Left lung (tissue), 14 donors: ENCODE measurements around the gene IDUA. TPM values are rescaled to one million over a fixed set of nuclear protein-coding genes. Genes with fewer than 3 reads are reported as not detected.
A peak's percentile ranks its signal among the peaks of the same experiment; 100 is the strongest.
"Not testable (repeated sequence)": the region's sequence is repeated elsewhere in the genome, so short reads cannot be mapped to it uniquely, and the experiment has no call there.

Experiments used
- ATAC-seq: fragments of 200-7000 bp; cut with Tn5 transposase; one replicate; pipeline ENCODE4 v1.9.1; 2020; ENCODE audit warnings: moderate library complexity
- DNase-seq, 4 donors: peaks; one replicate each; pipeline ENCODE4 v3.0.0-alpha.2; 2013 to 2020
- H3K27ac ChIP-seq, 2 donors: fragments of 200-600 bp; sonication (generic) in 1 of 2; one replicate each; pipeline versions ENCODE4 v1.5.0 to v1.8.0; 2020 to 2021
- H3K27me3 ChIP-seq, 2 donors: fragments of 200-600 bp; sonication (generic) in 1 of 2; one replicate each; pipeline versions ENCODE4 v1.5.0 to v1.8.0; 2020 to 2021
- H3K36me3 ChIP-seq, 2 donors: fragments of 200-600 bp; sonication (generic) in 1 of 2; one replicate each; pipeline versions ENCODE4 v1.5.0 to v1.8.0; 2020 to 2021
- H3K4me1 ChIP-seq, 2 donors: fragments of 200-600 bp; one replicate each; pipeline ENCODE4 v1.8.0; 2021
- H3K4me3 ChIP-seq, 2 donors: fragments of 200-600 bp; sonication (generic) in 1 of 2; one replicate each; pipeline versions ENCODE4 v1.5.0 to v1.8.0; 2020 to 2021; ENCODE audit warnings: mild to moderate bottlenecking in 1 of 2
- H3K9me3 ChIP-seq, 2 donors: fragments of 200-600 bp; sonication (generic) in 1 of 2; one replicate each; pipeline versions ENCODE4 v1.5.0 to v1.8.0; 2020 to 2021
- intact Hi-C, 2 donors: fragments of 100-400 bp; cut with DNase I; formaldehyde crosslinking; loops; one replicate each; pipeline versions ENCODE4 v1.11.2 to v1.14.2; 2022
- long read RNA-seq, 12 donors: library from polyadenylated mRNA in 2 of 12; unstranded in 2 of 12; transcript quantifications; one replicate each; pipeline ENCODE4 v2.0.0 and lab custom pipeline, GENCODE V29; 2019 to 2026
- polyA plus RNA-seq, 6 donors: library from polyadenylated mRNA; unstranded; fragments of 120-200 nt; gene quantifications; one replicate each; pipeline ENCODE4 v1.2.1, GENCODE V29; 2013; ENCODE audit not compliant: insufficient read length in 6 of 6
- total RNA-seq, 2 donors: library from RNA; stranded (reverse); fragmentation: NEBNext Ultra II Directional; extraction: Animal tissue kit (Norgen Biotek cat#: 25700); gene quantifications; one replicate each; pipeline ENCODE4 v1.2.1, GENCODE V29; 2021
- TF ChIP-seq, protein P1 (sequence below), 2 donors: fragments of 200-600 bp; sonication (generic) in 1 of 2; IDR thresholded peaks; one replicate each; pipeline versions ENCODE4 v1.5.0 to v1.8.0; 2021; ENCODE audit warnings: antibody characterized with exemption in 2 of 2
- donor health status: DM: no; HTN: yes; CAD: no.
- donor health status: DM: no; HTN: no; CAD: no.

The IDUA gene
- total RNA-seq: 10 to 100 TPM; 33.6 to 46.8 TPM
- polyA plus RNA-seq: 10 to 100 TPM; 10.1 to 26.4 (median 18.4) TPM
- long read RNA-seq, donor 1: 0 reads
- long read RNA-seq, donor 2, partial matches to known transcripts: 0 of 2 reads
- long read RNA-seq, donor 2, other reads (novel, unspliced or antisense): 0 of 2 reads
- long read RNA-seq, donor 3, partial matches to known transcripts: 0 of 2 reads
- long read RNA-seq, donor 3, other reads (novel, unspliced or antisense): 0 of 2 reads
- long read RNA-seq, donor 4, partial matches to known transcripts: 4 of 10 reads
- long read RNA-seq, donor 4, other reads (novel, unspliced or antisense): 2 of 10 reads
- long read RNA-seq, donor 5, partial matches to known transcripts: 0 of 3 reads
- long read RNA-seq, donor 5, other reads (novel, unspliced or antisense): 0 of 3 reads
- long read RNA-seq, donor 6: 0 reads
- long read RNA-seq, donor 7: 0 reads
- long read RNA-seq, donor 8, partial matches to known transcripts: 0 of 2 reads
- long read RNA-seq, donor 8, other reads (novel, unspliced or antisense): 0 of 2 reads
- long read RNA-seq, donor 9: 0 reads
- long read RNA-seq, donor 10, transcript IDUA-201 (14 exons, 2,163 nt): major isoform, 8 of 9 reads
- long read RNA-seq, donor 10, partial matches to known transcripts: 1 of 9 reads
- long read RNA-seq, donor 10, other reads (novel, unspliced or antisense): 0 of 9 reads
- long read RNA-seq, donor 11: 0 reads
- long read RNA-seq, donor 12: 0 reads

DNA sequence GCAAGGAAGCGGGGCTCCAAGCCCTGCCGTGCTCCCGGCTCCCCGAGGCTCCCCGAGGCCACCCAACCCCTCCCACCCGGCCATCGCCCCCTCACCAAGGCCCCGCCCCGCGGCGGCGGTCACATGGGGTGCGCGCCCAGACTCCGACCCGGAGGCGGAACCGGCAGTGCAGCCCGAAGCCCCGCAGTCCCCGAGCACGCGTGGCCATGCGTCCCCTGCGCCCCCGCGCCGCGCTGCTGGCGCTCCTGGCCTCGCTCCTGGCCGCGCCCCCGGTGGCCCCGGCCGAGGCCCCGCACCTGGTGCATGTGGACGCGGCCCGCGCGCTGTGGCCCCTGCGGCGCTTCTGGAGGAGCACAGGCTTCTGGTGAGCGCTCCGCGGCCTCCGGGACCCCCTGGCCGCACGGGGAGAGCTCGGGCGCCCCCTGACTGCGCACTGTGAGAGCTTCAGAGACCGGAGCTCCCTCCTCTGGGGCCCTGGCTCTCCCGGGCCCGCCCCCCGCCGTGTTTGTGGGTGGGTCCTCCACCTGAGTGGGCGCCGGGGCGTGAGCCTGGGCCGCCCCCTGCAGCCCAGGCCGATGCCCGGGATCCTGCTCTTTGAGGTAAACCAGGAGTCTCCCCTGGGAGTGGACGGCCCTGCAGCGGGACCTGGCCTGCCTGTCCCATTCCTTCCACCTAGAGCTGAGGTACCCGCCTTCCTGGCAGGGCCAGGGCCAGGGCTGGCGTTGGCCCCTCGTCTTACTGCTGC lies at the start of gene IDUA:
TSS of gene IDUA (plus strand) at position 166 of the 745 bp plus-strand sequence. CDS start at position 207, 41 bp downstream.
- intact Hi-C loops: no loop called here

DNA sequence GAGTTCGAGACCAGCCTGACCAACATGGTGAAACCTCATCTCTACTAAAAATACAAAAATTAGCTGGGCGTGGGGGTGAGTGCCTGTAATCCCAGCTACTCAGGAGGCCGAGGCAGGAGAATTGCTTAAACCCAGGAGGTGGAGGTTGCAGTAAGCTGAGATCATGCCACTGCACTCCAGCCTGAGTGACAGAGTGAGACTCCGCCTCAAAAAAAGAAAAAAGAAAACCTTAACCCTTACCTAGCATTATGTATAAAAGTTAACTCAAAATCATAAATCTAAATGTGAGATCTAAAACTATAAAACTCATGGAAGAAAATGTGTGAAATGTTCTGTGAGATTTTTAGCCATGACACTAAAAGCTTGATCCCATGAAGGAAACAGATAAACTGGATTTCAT lies 47.3 kb upstream of the IDUA start:
- H3K36me3 ChIP-seq, H3K9me3 ChIP-seq, H3K27me3 ChIP-seq, H3K4me3 ChIP-seq, DNase-seq, intact Hi-C loops, ATAC-seq, H3K27ac ChIP-seq, H3K4me1 ChIP-seq: not testable (repeated sequence)

More for the DNA sequence above, at the start of gene IDUA:
- Histone ChIP-seq H3K27me3 (no peaks in the 10 kb centered on the region), H3K4me3 (peak within 1 kb of the TSS; percentile 64 to 76), H3K27ac (peak within 1 kb of the TSS; percentile 4 to 77), H3K4me1 (peaks cover 12 to 38% of the 10 kb centered on the region in 2 donors), H3K9me3 (no peaks in the 10 kb centered on the region), H3K36me3 (peaks cover 0 to 30% of the 10 kb centered on the region in 2 donors)
- DNase-seq (peak; percentile 77 to 97 (median 88)), ATAC-seq (peak; percentile 91)
- TF ChIP-seq, protein P1, sequence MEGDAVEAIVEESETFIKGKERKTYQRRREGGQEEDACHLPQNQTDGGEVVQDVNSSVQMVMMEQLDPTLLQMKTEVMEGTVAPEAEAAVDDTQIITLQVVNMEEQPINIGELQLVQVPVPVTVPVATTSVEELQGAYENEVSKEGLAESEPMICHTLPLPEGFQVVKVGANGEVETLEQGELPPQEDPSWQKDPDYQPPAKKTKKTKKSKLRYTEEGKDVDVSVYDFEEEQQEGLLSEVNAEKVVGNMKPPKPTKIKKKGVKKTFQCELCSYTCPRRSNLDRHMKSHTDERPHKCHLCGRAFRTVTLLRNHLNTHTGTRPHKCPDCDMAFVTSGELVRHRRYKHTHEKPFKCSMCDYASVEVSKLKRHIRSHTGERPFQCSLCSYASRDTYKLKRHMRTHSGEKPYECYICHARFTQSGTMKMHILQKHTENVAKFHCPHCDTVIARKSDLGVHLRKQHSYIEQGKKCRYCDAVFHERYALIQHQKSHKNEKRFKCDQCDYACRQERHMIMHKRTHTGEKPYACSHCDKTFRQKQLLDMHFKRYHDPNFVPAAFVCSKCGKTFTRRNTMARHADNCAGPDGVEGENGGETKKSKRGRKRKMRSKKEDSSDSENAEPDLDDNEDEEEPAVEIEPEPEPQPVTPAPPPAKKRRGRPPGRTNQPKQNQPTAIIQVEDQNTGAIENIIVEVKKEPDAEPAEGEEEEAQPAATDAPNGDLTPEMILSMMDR (IDR thresholded peaks at IDR 0.05): peak; percentile 32 to 36

DNA sequence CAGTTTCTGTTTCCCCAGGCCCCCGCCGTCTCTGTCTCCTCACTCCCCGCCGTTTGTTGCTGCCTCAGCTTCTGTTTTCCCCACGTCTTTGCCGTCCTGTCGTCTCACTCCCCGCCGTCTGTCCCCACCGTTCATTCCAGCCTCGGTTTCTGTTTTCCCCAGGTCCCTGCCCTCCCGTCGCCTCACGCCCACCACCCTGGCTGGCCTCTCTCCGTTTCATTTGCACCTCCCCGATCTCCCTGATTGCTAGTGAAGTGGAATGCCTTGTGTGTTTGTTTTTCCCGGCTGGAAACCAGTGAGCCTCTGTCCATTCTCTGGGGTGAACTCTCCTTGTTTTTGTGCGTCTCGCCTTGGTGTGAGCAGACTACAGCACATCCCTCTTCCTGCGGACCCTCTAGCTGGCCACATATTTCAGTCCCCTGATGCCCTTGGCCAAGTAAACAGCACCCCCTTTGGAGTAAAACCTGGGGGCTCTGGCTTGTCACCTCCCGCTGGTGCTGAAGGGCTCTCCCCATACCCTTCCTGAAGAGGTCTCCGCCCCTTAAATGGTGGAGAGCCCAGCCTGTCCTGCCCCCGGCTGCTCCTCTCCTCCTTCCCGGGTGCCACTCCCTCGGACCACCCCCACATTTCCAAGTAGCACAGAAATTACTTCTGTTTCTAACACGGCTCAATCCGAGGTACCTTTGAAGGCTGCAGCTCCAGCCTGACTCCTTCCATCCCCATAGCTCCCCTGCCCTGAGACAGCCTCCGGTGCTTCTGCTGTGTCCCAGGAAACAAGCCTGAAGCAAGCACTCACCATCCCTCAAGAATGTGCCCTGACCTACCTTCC lies 41.4 kb upstream of the IDUA start:
- no peak overlapping the region for H3K4me3 ChIP-seq
- DNase-seq (peak in 1 of 4 donors; percentile 31), ATAC-seq (peak; percentile 70)
- H3K27me3 ChIP-seq: no peaks in the 10 kb centered on the region
- H3K9me3 ChIP-seq: no peaks in the 10 kb centered on the region
- H3K27ac ChIP-seq: no peak overlapping the region
- intact Hi-C loops: no loop called here
- no peaks in the 10 kb centered on the region for H3K36me3 ChIP-seq
- TF ChIP-seq, protein P1 (IDR thresholded peaks at IDR 0.05): no peak
- H3K4me1 ChIP-seq: peaks cover 0 to 4% of the 10 kb centered on the region in 2 donors

DNA sequence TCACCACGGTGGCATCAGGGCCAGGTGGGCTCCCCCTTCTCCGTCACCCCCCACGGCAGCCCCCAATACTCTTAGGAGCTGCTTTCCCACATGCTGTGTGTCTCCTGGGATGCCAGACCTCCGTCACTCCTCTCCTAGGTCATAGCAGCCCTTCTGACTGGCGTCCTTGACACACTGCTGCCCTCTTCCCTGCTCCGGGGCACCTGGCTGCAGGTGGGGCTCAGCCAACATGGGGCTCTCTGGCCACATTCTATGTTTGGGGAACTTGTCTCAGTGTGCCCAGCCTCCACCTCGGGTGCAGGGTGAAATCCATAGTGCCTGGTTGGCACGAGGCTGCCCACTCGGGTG lies 40.8 kb upstream of the IDUA start:
- H3K4me3 ChIP-seq: no peak overlapping the region
- no peaks in the 10 kb centered on the region for H3K36me3 ChIP-seq
- no peaks in the 10 kb centered on the region for H3K9me3 ChIP-seq
- no peaks in the 10 kb centered on the region for H3K27me3 ChIP-seq
- no peak overlapping the region for H3K27ac ChIP-seq
- intact Hi-C loops: no loop called here
- DNase-seq (peak in 1 of 4 donors; percentile 50), ATAC-seq (no peak)
- TF ChIP-seq, protein P1 (IDR thresholded peaks at IDR 0.05): no peak
- peaks cover 0 to 4% of the 10 kb centered on the region in 2 donors for H3K4me1 ChIP-seq
